Fibroblast of the aortic adventitia (primary cell): ENCODE data around the gene TRIM45. TPM values are rescaled to one million over a fixed set of nuclear protein-coding genes. Genes with fewer than 3 reads are reported as not detected.

Experiments
- DNase-seq: peaks from one replicate; pipeline ENCODE4 v3.0.0-alpha.2; 2010; ENCODE audit warnings: low read depth
- H3K4me3 ChIP-seq: 2 replicates; pipeline ENCODE4 v1.5.1; 2011; ENCODE audit warnings: low read depth, mild to moderate bottlenecking, control low read depth, low read length, moderate library complexity
- CTCF ChIP-seq: IDR thresholded peaks from 2 replicates; pipeline ENCODE4 v1.5.1; 2011; ENCODE audit warnings: mild to moderate bottlenecking, low read length, control low read depth, inconsistent platforms; ENCODE audit not compliant: insufficient read depth
- total RNA-seq: library from RNA; depleted of rRNA; stranded (reverse); fragments of >200 nt; gene quantifications from 2 replicates; pipeline ENCODE4 v1.2.3, GENCODE V29; 2012; ENCODE audit warnings: low replicate concordance

The TRIM45 gene
- total RNA-seq, 1 donor, result 3.3 TPM

GRCh38 chr1:117076648-117077047 is 44.9 kb downstream of the TRIM45 start:
- no peak for TF ChIP-seq CTCF
- DNase-seq, result no peak
- no peak overlapping the region for H3K4me3 ChIP-seq

- DNase-seq, result peak; percentile 44
- TF ChIP-seq CTCF, result no peak
- H3K4me3 ChIP-seq, result no peak overlapping the region
Measured at GRCh38 chr1:117070124-117070523, 51.4 kb downstream of the TRIM45 start.

GRCh38 chr1:117069220-117069844 is 52.2 kb downstream of the TRIM45 start:
- no peak for DNase-seq
- TF ChIP-seq CTCF, result no peak
- H3K4me3 ChIP-seq, result no peak overlapping the region

GRCh38 chr1:117068580-117068979 is 53.0 kb downstream of the TRIM45 start:
- H3K4me3 ChIP-seq, result no peak overlapping the region
- no peak for TF ChIP-seq CTCF
- DNase-seq, result no peak

GRCh38 chr1:117067533-117068370 is 53.8 kb downstream of the TRIM45 start:
- peak; percentile 81 for DNase-seq
- peak; percentile 75 for TF ChIP-seq CTCF
- H3K4me3 ChIP-seq, result no peak overlapping the region

- no peak for DNase-seq
- H3K4me3 ChIP-seq, result no peak overlapping the region
- TF ChIP-seq CTCF, result no peak
Measured at GRCh38 chr1:117066367-117066766, 55.2 kb downstream of the TRIM45 start.
